ENCODE measurements around the gene CCDC85C.

Gene CCDC85C

GRCh38 chr14:99603471-99604277, at the start of gene CCDC85C:
CCDC85C (minus strand) TSS chr14:99604207; CDS start chr14:99603959, 248 bp downstream.
- Histone ChIP-seq H3K79me2 (ENCODE audit: control insufficient read depth, insufficient read depth, low read length, unreplicated experiment) (peaks cover 28% of the 10 kb centered on the region), H3K4me3 (ENCODE audit: low read depth, low read length) (peak within 1 kb of the TSS; percentile 96), H2AFZ (ENCODE audit: low read length, unreplicated experiment) (peak within 1 kb of the TSS; percentile 94), H3K4me1 (ENCODE audit: control insufficient read depth, insufficient read depth, low read length, unreplicated experiment) (peaks cover 18% of the 10 kb centered on the region), H3K27me3 (ENCODE audit: insufficient read depth, low read length) (no peaks in the 10 kb centered on the region), H3K36me3 (ENCODE audit: insufficient read depth, low read length) (no peaks in the 10 kb centered on the region), H3K27ac (ENCODE audit: low read depth, low read length) (peak within 1 kb of the TSS; percentile 43; the same call in 1 of the 2 replicates)

- Histone ChIP-seq H3K4me1 (ENCODE audit: control insufficient read depth, insufficient read depth, low read length, unreplicated experiment) (peaks cover 23% of the 10 kb centered on the region), H3K27ac (ENCODE audit: low read depth, low read length) (no peak overlapping the region), H2AFZ (ENCODE audit: low read length, unreplicated experiment) (no peak overlapping the region), H3K36me3 (ENCODE audit: insufficient read depth, low read length) (peaks cover 3% of the 10 kb centered on the region; the same call in 1 of the 2 replicates), H3K79me2 (ENCODE audit: control insufficient read depth, insufficient read depth, low read length, unreplicated experiment) (peaks cover 2% of the 10 kb centered on the region), H3K27me3 (ENCODE audit: insufficient read depth, low read length) (no peaks in the 10 kb centered on the region), H3K4me3 (ENCODE audit: low read depth, low read length) (no peak overlapping the region)
Measured at GRCh38 chr14:99651953-99652746, 48.1 kb upstream of the CCDC85C start.

DNA sequence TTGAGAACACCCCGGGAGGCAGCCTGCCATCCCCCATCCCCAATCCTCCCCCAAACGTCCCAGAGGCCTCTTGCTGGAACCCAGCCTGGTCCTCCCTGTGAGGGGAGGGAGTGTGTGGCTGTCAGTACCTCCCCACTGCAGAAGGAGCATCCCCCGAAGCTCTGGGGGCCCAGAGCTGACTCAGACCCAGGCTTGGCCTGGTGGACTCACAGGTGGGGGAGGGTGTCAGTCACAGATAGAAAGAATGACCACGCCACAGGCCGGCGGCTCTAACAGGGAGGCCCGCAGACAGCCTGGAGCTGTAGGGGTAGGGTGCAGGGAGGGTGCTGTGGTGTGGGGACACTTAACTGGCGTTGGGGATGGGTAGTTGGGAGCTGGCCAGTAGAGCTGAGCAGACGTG, 46.2 kb upstream of the CCDC85C start:
- peaks cover 9% of the 10 kb centered on the region for H3K79me2 ChIP-seq (ENCODE audit: control insufficient read depth, insufficient read depth, low read length, unreplicated experiment)
- no peak overlapping the region for H2AFZ ChIP-seq (ENCODE audit: low read length, unreplicated experiment)
- H3K27ac ChIP-seq (ENCODE audit: low read depth, low read length) = no peak overlapping the region
- H3K4me1 ChIP-seq (ENCODE audit: control insufficient read depth, insufficient read depth, low read length, unreplicated experiment) = peaks cover 21% of the 10 kb centered on the region
- no peaks in the 10 kb centered on the region for H3K27me3 ChIP-seq (ENCODE audit: insufficient read depth, low read length)
- peaks cover 3% of the 10 kb centered on the region; the same call in 1 of the 2 replicates for H3K36me3 ChIP-seq (ENCODE audit: insufficient read depth, low read length)
- H3K4me3 ChIP-seq (ENCODE audit: low read depth, low read length) = no peak overlapping the region

GRCh38 chr14:99649643-99650042, 45.6 kb upstream of the CCDC85C start:
- H3K4me3 ChIP-seq (ENCODE audit: low read depth, low read length) = no peak overlapping the region
- peaks cover 3% of the 10 kb centered on the region; the same call in 1 of the 2 replicates for H3K36me3 ChIP-seq (ENCODE audit: insufficient read depth, low read length)
- H3K27ac ChIP-seq (ENCODE audit: low read depth, low read length) = no peak overlapping the region
- H3K79me2 ChIP-seq (ENCODE audit: control insufficient read depth, insufficient read depth, low read length, unreplicated experiment) = peaks cover 9% of the 10 kb centered on the region
- H3K27me3 ChIP-seq (ENCODE audit: insufficient read depth, low read length) = no peaks in the 10 kb centered on the region
- no peak overlapping the region for H2AFZ ChIP-seq (ENCODE audit: low read length, unreplicated experiment)
- H3K4me1 ChIP-seq (ENCODE audit: control insufficient read depth, insufficient read depth, low read length, unreplicated experiment) = peaks cover 21% of the 10 kb centered on the region

DNA sequence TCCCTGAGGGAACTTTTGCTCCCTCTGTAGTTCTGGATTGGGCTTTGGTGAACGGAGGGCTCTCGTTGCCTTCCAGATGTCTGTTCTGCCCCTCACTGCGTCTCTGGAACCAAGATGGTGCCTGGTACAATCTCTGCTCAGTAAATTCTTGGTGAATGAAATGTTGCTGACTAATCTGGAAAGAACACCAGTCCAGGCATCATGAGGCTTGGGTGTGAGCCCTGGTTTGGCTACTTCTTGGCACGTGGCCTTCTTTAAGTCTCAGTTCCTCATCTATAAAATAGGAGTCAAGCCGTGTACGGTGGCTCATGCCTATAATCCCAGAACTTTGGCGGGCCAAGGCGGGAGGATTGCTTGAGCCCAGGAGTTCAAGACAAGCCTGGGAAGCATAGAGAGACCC, 45.2 kb upstream of the CCDC85C start:
- Histone ChIP-seq H3K36me3 (ENCODE audit: insufficient read depth, low read length) (peaks cover 3% of the 10 kb centered on the region; the same call in 1 of the 2 replicates), H3K4me1 (ENCODE audit: control insufficient read depth, insufficient read depth, low read length, unreplicated experiment) (peaks cover 16% of the 10 kb centered on the region), H2AFZ (ENCODE audit: low read length, unreplicated experiment) (no peak overlapping the region), H3K27me3 (ENCODE audit: insufficient read depth, low read length) (no peaks in the 10 kb centered on the region), H3K79me2 (ENCODE audit: control insufficient read depth, insufficient read depth, low read length, unreplicated experiment) (peaks cover 9% of the 10 kb centered on the region), H3K4me3 (ENCODE audit: low read depth, low read length) (no peak overlapping the region), H3K27ac (ENCODE audit: low read depth, low read length) (no peak overlapping the region)

- H3K27me3 ChIP-seq (ENCODE audit: insufficient read depth, low read length) = no peaks in the 10 kb centered on the region
- no peak overlapping the region for H2AFZ ChIP-seq (ENCODE audit: low read length, unreplicated experiment)
- no peak overlapping the region for H3K4me3 ChIP-seq (ENCODE audit: low read depth, low read length)
- H3K4me1 ChIP-seq (ENCODE audit: control insufficient read depth, insufficient read depth, low read length, unreplicated experiment) = peaks cover 16% of the 10 kb centered on the region
- H3K36me3 ChIP-seq (ENCODE audit: insufficient read depth, low read length) = peaks cover 3% of the 10 kb centered on the region; the same call in 1 of the 2 replicates
- H3K79me2 ChIP-seq (ENCODE audit: control insufficient read depth, insufficient read depth, low read length, unreplicated experiment) = peaks cover 9% of the 10 kb centered on the region
- H3K27ac ChIP-seq (ENCODE audit: low read depth, low read length) = no peak overlapping the region
Measured at GRCh38 chr14:99648027-99648784, 44.2 kb upstream of the CCDC85C start.

DNA sequence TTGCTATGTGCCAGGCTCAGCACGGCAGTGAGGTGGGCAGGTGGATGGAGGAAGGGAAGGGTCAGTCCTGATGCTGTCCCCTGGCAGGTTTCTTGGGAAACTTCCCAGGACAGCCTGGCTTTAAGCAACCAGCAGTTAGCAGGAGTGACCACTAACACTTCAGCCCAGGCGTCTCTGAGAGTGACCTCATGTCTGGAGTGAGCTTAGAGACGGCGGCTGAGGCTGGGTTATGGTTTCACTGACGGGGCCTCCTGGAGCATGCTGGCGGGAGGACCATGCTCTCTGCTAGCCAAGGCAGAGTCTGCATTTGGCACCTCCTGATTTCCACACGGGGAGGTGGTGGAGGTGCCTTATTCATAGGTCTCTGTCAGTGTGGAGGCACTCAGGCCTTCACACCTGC, 43.4 kb upstream of the CCDC85C start:
- no peak overlapping the region for H2AFZ ChIP-seq (ENCODE audit: low read length, unreplicated experiment)
- no peak overlapping the region for H3K4me3 ChIP-seq (ENCODE audit: low read depth, low read length)
- H3K36me3 ChIP-seq (ENCODE audit: insufficient read depth, low read length) = peaks cover 3% of the 10 kb centered on the region; the same call in 1 of the 2 replicates
- H3K27ac ChIP-seq (ENCODE audit: low read depth, low read length) = no peak overlapping the region
- H3K79me2 ChIP-seq (ENCODE audit: control insufficient read depth, insufficient read depth, low read length, unreplicated experiment) = peaks cover 9% of the 10 kb centered on the region
- no peaks in the 10 kb centered on the region for H3K27me3 ChIP-seq (ENCODE audit: insufficient read depth, low read length)
- peaks cover 16% of the 10 kb centered on the region for H3K4me1 ChIP-seq (ENCODE audit: control insufficient read depth, insufficient read depth, low read length, unreplicated experiment)

DNA sequence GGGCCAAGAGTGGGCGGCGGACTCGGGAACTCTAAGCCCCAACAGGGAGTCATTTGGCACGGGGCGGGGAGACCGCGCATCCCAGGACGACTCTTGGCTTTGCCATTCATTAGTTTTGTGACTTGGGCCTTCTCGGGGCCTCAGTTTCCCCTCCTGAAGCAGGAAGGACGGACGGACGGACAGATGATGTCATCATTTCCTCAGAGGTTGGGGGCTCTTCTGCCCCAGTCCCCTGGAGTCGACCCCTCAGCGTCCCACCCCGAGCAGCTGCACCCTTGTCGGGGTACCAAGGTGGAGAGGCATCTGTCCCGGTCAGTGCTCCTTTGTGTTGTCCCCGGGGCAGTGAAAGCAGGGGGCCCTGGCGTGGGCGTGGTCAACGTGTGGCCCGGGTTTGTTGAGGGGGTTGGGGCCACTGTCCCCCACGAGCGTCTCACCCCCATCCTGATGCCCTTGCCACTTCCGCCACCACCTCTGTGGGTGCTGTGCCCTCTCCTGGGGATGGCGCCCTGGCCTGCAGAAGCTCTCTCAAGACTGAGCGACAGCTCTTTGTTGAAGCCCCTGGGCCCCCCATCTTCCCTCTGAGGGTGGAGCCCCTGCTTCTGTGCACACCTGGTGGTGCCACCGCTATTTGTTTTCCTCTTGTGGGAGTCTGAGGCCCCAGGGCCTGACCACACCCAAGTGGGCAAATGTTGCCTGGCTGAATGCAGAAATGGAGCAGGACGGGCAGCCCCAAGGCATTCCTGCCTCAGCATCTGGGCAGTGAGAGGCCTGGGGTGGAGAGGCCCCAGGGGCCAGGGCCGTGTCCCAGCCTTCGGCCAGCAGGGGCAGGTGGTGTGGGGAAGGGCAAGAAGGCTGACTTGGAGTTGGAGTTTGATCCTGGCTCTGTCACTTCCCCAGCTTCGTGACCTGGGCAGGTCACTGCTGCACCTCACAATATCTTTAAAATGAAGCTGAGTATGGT, 41.8 kb upstream of the CCDC85C start:
- H3K27me3 ChIP-seq (ENCODE audit: insufficient read depth, low read length) = no peaks in the 10 kb centered on the region
- no peak overlapping the region for H3K27ac ChIP-seq (ENCODE audit: low read depth, low read length)
- peaks cover 3% of the 10 kb centered on the region; the same call in 1 of the 2 replicates for H3K36me3 ChIP-seq (ENCODE audit: insufficient read depth, low read length)
- peak overlapping the region; percentile 93 for H3K4me3 ChIP-seq (ENCODE audit: low read depth, low read length)
- peak overlapping the region; percentile 99 for H2AFZ ChIP-seq (ENCODE audit: low read length, unreplicated experiment)
- H3K4me1 ChIP-seq (ENCODE audit: control insufficient read depth, insufficient read depth, low read length, unreplicated experiment) = peaks cover 16% of the 10 kb centered on the region
- peaks cover 6% of the 10 kb centered on the region for H3K79me2 ChIP-seq (ENCODE audit: control insufficient read depth, insufficient read depth, low read length, unreplicated experiment)

GRCh38 chr14:99644723-99645544, 40.9 kb upstream of the CCDC85C start, which contains the start of gene HHIPL1:
HHIPL1 (plus strand) TSS chr14:99645129; CDS start chr14:99645208, 79 bp downstream.
- H3K4me1 ChIP-seq (ENCODE audit: control insufficient read depth, insufficient read depth, low read length, unreplicated experiment) = peaks cover 16% of the 10 kb centered on the region
- peak within 1 kb of the TSS; percentile 99 for H2AFZ ChIP-seq (ENCODE audit: low read length, unreplicated experiment)
- no peak within 1 kb of the TSS for H3K27ac ChIP-seq (ENCODE audit: low read depth, low read length)
- H3K4me3 ChIP-seq (ENCODE audit: low read depth, low read length) = peak within 1 kb of the TSS; percentile 93
- H3K79me2 ChIP-seq (ENCODE audit: control insufficient read depth, insufficient read depth, low read length, unreplicated experiment) = peaks cover 6% of the 10 kb centered on the region
- no peaks in the 10 kb centered on the region for H3K27me3 ChIP-seq (ENCODE audit: insufficient read depth, low read length)
- H3K36me3 ChIP-seq (ENCODE audit: insufficient read depth, low read length) = peaks cover 3% of the 10 kb centered on the region; the same call in 1 of the 2 replicates

Data from ACC112 (cell line).